T-helper 1 cell treated with Interleukin-12 subunit alpha and Interleukin-12 subunit beta and Interleukin-4 antibody, amounts not matched to agents 30 μg/mL and 1 μg/mL, for 36 hours (primary cell): ENCODE data around the gene DEGS2.

Source experiments
- H3K27ac Mint-ChIP-seq: one replicate; pipeline ENCODE4 v1.8.0; 2021; ENCODE audit warnings: mild to moderate bottlenecking, mixed read lengths
- H3K27me3 Mint-ChIP-seq: one replicate; pipeline ENCODE4 v1.8.0; 2021; ENCODE audit warnings: low read depth, mixed read lengths
- H3K36me3 Mint-ChIP-seq: one replicate; pipeline ENCODE4 v1.8.0; 2021; ENCODE audit warnings: low read depth, mixed read lengths
- H3K4me1 Mint-ChIP-seq: one replicate; pipeline ENCODE4 v1.8.0; 2021; ENCODE audit warnings: low read depth, mixed read lengths
- H3K4me3 Mint-ChIP-seq: one replicate; pipeline ENCODE4 v1.8.0; 2021; ENCODE audit warnings: mild to moderate bottlenecking, moderate library complexity, mixed read lengths
- H3K9me3 Mint-ChIP-seq: one replicate; pipeline ENCODE4 v1.8.0; 2021; ENCODE audit warnings: mixed read lengths

DEGS2 gene

GRCh38 chr14:100122481-100123223 lies 36.8 kb downstream of the DEGS2 start:
- H3K4me3 Mint-ChIP-seq, result no peak overlapping the region
- H3K4me1 Mint-ChIP-seq, result peaks cover 8% of the 10 kb centered on the region
- H3K27ac Mint-ChIP-seq, result peak overlapping the region; percentile 66
- H3K27me3 Mint-ChIP-seq, result no peaks in the 10 kb centered on the region
- peaks cover 52% of the 10 kb centered on the region for H3K36me3 Mint-ChIP-seq
- H3K9me3 Mint-ChIP-seq, result no peaks in the 10 kb centered on the region

DNA sequence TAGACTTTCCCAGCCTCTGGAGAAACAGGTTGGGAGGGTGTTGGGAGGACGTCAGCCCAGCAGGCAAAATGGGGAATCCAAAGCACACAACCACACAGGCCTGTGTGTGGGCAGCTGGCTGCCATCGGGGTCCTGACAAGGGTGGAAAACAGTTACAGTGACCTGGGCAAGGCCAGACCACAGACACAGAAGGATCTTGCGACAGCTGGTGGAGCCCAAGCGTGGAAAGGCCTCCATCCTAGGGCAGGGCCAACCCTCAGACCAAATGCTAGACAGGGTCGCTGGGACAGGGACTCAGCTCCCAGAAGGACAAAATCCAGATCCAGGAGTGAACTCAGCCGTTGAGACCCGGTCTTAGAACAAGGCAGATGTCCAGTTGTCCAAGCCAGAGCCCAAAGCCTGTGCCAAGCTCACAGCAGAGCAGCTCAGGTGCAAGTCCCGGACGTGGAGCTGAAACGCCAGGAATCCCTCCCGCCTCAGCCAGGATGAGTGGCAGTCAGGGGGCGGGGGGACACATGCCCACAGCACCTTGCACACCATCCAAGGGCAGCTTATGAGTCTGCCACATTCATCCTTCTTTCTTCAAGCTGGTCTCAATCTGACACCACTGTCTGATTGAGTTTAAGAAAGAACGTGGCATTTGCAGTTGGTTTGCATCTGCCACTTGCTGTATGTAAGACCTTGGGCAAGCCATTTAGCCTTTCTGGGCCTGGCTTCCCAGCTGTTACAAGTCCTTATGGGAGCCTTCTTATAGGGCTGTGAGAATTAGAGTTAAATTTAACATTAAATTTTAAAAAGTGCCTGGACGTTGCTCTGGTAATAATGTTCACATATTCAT lies 37.6 kb downstream of the DEGS2 start:
- peaks cover 49% of the 10 kb centered on the region for H3K36me3 Mint-ChIP-seq
- H3K4me1 Mint-ChIP-seq, result peaks cover 8% of the 10 kb centered on the region
- H3K27me3 Mint-ChIP-seq, result no peaks in the 10 kb centered on the region
- H3K9me3 Mint-ChIP-seq, result no peaks in the 10 kb centered on the region
- no peak overlapping the region for H3K4me3 Mint-ChIP-seq
- H3K27ac Mint-ChIP-seq, result no peak overlapping the region

- Mint-ChIP-seq H3K36me3 (peaks cover 57% of the 10 kb centered on the region), H3K9me3 (no peaks in the 10 kb centered on the region)
These were observed 38.7 kb downstream of the DEGS2 start for GRCh38 chr14:100120522-100121269.

GRCh38 chr14:100119251-100119650 lies 40.2 kb downstream of the DEGS2 start:
- H3K4me1 Mint-ChIP-seq, result peaks cover 12% of the 10 kb centered on the region
- peaks cover 48% of the 10 kb centered on the region for H3K36me3 Mint-ChIP-seq
- no peaks in the 10 kb centered on the region for H3K27me3 Mint-ChIP-seq
- no peak overlapping the region for H3K4me3 Mint-ChIP-seq
- no peaks in the 10 kb centered on the region for H3K9me3 Mint-ChIP-seq
- H3K27ac Mint-ChIP-seq, result no peak overlapping the region

More at GRCh38 chr14:100120522-100121269, 38.7 kb downstream of the DEGS2 start:
- H3K27ac Mint-ChIP-seq, result peak overlapping the region; percentile 70
- H3K4me3 Mint-ChIP-seq, result no peak overlapping the region
- H3K27me3 Mint-ChIP-seq, result no peaks in the 10 kb centered on the region
- peaks cover 12% of the 10 kb centered on the region for H3K4me1 Mint-ChIP-seq

DNA sequence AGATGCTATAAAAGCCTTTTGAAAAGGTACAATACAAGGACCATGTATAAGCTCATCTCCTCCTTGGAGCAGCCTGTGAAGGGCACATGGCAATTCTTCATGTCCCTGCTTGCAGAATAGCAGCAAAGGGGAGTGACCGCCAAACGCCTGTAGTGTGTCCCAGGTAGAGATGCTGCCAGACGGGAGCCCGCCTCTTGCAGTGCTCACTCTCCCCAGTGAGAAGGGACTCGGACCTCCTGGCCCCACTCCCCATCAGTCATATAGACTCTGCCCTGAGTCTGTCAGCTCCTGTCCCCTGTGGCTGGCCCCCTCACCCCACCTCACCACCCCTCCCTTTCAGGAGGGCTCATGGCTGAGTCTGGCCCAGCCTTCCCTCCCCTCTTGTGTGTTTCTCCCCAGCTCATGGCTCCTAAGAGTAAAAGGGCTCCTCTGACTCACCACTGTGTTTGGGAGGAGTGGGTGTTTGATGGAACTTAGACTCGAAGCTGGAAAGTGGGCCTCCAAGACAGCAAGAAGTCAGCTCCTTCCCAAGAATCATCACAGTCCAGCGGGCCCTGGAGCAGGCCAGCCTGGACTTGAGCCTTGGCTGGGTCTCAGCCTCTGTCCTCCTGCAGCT lies 40.9 kb downstream of the DEGS2 start:
- peaks cover 48% of the 10 kb centered on the region for H3K36me3 Mint-ChIP-seq
- peaks cover 12% of the 10 kb centered on the region for H3K4me1 Mint-ChIP-seq
- no peak overlapping the region for H3K4me3 Mint-ChIP-seq
- H3K27me3 Mint-ChIP-seq, result no peaks in the 10 kb centered on the region
- no peaks in the 10 kb centered on the region for H3K9me3 Mint-ChIP-seq
- no peak overlapping the region for H3K27ac Mint-ChIP-seq

- no peaks in the 10 kb centered on the region for H3K9me3 Mint-ChIP-seq
- H3K4me3 Mint-ChIP-seq, result no peak overlapping the region
- no peaks in the 10 kb centered on the region for H3K27me3 Mint-ChIP-seq
- peak overlapping the region; percentile 45 for H3K27ac Mint-ChIP-seq
- H3K4me1 Mint-ChIP-seq, result peaks cover 12% of the 10 kb centered on the region
- H3K36me3 Mint-ChIP-seq, result peaks cover 52% of the 10 kb centered on the region
These were observed 41.6 kb downstream of the DEGS2 start for GRCh38 chr14:100117633-100118395.

DNA sequence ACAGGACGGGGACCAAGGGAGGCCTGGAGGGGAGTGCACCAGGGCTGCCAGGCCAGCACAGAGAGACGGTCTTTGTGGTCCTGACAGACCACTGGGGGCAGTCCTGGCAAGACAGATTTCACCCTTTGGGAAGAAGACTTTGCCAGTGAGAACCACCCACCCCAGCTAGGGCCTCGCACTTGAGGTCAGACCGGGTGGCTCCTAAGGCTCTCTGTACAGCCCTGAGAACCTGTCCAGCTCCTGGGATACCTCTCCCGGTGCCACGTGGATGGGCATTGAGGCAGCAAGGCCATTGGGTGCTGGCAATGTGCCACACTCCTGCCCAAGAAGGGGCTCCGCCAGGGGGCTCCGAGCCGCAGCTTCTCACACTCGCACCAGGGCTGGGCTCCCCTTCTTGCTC lies 42.4 kb downstream of the DEGS2 start:
- H3K4me3 Mint-ChIP-seq, result no peak overlapping the region
- no peaks in the 10 kb centered on the region for H3K27me3 Mint-ChIP-seq
- H3K36me3 Mint-ChIP-seq, result peaks cover 58% of the 10 kb centered on the region
- H3K27ac Mint-ChIP-seq, result no peak overlapping the region
- H3K9me3 Mint-ChIP-seq, result no peaks in the 10 kb centered on the region
- H3K4me1 Mint-ChIP-seq, result peaks cover 19% of the 10 kb centered on the region

DNA sequence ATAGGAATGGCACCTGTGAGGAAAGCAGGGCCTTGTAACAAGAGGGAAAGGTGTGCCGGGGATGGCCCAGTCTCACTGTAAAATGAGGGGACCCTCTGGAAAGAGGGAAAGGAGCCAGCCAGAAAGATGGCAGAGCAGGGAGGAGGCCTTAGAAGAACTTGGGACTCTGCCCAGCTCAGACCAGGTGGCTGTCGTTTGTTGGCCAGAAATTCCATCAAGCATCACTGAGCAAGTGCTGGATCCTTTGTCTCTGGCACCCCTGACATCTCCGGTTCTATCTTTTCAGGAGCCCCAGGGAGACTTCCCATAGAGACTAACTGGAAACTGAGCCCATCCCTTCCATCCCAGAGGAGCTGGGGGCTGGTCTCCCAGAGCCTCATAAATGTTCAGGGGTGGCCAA lies 43.3 kb downstream of the DEGS2 start:
- H3K4me1 Mint-ChIP-seq, result peaks cover 22% of the 10 kb centered on the region
- H3K27ac Mint-ChIP-seq, result no peak overlapping the region
- H3K36me3 Mint-ChIP-seq, result peaks cover 56% of the 10 kb centered on the region

DNA sequence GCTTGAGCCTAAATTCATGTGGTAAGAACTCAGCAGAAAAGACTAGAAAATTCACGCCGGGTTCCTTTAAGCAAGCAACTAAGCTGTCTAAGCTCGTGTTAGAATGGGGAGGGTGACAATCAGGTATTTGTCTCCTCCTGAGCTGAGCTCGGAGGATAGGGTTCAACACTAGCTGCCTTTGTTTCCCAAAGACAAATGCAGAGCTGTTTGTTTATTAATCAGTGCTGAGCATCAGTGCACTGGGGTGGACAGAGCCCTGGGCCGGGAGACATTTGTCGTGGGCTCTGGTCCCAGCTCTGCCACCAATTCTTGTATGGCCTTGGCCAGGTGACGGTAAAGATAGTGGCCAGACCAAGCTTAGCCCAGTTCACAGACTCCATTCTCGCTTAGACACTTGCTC lies 43.7 kb downstream of the DEGS2 start:
- Mint-ChIP-seq H3K4me3 (no peak overlapping the region), H3K27ac (no peak overlapping the region), H3K9me3 (no peaks in the 10 kb centered on the region), H3K27me3 (no peaks in the 10 kb centered on the region), H3K36me3 (peaks cover 56% of the 10 kb centered on the region), H3K4me1 (peaks cover 22% of the 10 kb centered on the region)

More for the DNA sequence above, 43.3 kb downstream of the DEGS2 start:
- Mint-ChIP-seq H3K9me3 (no peaks in the 10 kb centered on the region), H3K4me3 (no peak overlapping the region), H3K27me3 (no peaks in the 10 kb centered on the region)

- Mint-ChIP-seq H3K9me3 (no peaks in the 10 kb centered on the region), H3K4me3 (no peak overlapping the region), H3K36me3 (peaks cover 51% of the 10 kb centered on the region), H3K27me3 (no peaks in the 10 kb centered on the region), H3K4me1 (peaks cover 21% of the 10 kb centered on the region), H3K27ac (no peak overlapping the region)
These were observed 44.2 kb downstream of the DEGS2 start for GRCh38 chr14:100115236-100115635.

- Mint-ChIP-seq H3K27me3 (no peaks in the 10 kb centered on the region), H3K27ac (no peak overlapping the region), H3K36me3 (peaks cover 51% of the 10 kb centered on the region), H3K4me1 (peaks cover 24% of the 10 kb centered on the region), H3K9me3 (no peaks in the 10 kb centered on the region), H3K4me3 (no peak overlapping the region)
These were observed 45.2 kb downstream of the DEGS2 start for GRCh38 chr14:100114109-100114765.

- H3K27ac Mint-ChIP-seq, result peak overlapping the region; percentile 53
- H3K9me3 Mint-ChIP-seq, result no peaks in the 10 kb centered on the region
- H3K4me3 Mint-ChIP-seq, result no peak overlapping the region
- H3K27me3 Mint-ChIP-seq, result no peaks in the 10 kb centered on the region
- H3K36me3 Mint-ChIP-seq, result peaks cover 55% of the 10 kb centered on the region
- peaks cover 40% of the 10 kb centered on the region for H3K4me1 Mint-ChIP-seq
These were observed 47.3 kb downstream of the DEGS2 start for GRCh38 chr14:100111931-100112704.

DNA sequence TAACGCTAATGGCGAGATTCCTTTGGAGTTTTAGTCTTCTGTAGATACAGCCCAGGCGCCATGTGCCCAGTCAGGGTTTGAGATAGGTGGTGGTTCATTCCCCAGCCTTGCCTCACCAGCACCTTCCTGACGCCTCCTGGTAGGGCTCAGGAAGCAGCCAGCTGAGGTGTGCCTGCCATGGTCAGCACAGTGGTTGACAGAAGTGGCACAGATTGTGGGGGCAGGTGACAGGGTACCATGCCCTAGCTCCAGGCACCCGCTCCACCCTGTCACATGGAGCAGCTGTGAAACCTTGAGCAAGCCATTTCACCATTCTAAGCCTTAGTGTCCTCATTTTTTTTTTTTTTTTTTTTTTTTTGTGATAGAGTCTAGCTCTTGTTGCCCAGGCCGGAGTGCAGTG lies 48.6 kb downstream of the DEGS2 start:
- Mint-ChIP-seq H3K27me3 (no peaks in the 10 kb centered on the region), H3K36me3 (peaks cover 57% of the 10 kb centered on the region), H3K4me1 (peaks cover 49% of the 10 kb centered on the region), H3K9me3 (no peaks in the 10 kb centered on the region), H3K4me3 (no peak overlapping the region), H3K27ac (no peak overlapping the region)
